Activated CD4-positive, alpha-beta T cell treated with anti-CD3 and anti-CD28 coated beads, Interleukin-2, amount 50 U/mL, for 24 hours (primary cell): ENCODE measurements around the gene UROC1.

ENCODE experiments used
- DNase-seq, 2 donors: peaks; one replicate each; pipeline ENCODE4 v3.0.0-alpha.2; 2020; ENCODE audit warnings: low read depth in 1 of 2, low spot score in 1 of 2

Gene UROC1

DNA sequence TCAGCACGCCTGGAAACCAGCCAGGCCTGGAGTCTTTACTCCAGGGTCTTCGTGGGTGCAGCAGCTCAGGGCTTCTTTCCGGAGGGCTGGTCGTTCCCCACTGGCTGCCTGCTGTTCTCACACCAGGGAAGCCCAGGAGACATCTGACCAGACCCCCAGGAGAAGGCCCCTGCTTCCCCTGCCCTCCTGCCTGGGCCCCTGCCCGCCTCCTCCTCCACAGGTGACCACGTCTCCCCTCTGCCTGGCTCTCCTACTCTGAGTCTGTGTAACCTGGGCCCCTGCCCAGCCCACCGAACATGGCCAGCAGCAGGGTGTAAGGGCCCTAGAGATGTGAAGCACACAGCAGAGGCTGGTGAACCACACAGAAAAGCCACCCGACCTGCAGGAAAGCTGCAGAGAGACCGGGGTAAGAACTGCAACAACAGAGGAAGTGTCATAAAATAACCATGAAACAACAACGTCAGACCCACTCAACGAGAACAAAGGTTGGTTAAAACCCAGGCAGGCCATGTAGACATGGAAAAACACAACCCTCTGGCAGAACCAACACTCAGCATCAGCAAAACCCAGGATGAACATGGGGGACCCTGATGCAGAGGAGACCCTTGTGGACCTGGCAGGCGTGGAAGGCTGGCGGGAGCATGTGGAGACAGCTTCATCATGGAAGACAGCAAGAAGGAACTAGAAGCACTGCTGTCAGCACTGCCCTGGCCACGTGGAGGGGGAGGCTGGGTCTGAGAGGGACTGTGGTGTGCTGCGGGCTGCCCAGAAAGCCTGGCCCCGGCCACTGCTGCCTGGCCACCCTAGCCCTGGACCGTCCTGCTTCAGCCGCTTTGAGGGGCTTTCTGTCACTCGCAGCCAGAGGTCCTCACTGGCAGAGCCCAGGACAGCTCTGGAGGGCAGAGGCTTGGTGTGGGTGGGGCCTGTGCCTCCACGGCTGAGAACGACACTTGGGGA is 20.4 kb downstream of the UROC1 start:
- no peak for DNase-seq

DNA sequence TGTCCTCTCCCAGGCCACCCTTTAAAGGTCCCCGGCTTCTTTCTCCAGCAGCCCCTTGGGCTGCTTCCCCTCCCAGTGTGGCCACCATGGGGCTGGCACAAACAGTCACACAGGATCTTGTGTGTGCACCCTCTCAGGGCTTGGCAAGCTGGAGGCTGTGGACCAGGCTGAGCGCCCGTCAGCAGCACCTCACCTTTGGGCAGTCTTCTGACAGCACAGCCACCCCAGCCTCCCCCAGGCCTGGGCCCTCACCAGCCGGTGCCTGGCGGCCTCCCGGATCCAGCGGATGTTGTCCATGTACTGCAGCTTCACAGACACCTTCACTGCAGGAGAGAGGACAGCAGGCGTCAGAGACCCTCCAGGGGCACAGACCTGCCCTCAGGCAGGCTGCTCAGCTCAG is 21.8 kb downstream of the UROC1 start:
- DNase-seq, result no peak

DNA sequence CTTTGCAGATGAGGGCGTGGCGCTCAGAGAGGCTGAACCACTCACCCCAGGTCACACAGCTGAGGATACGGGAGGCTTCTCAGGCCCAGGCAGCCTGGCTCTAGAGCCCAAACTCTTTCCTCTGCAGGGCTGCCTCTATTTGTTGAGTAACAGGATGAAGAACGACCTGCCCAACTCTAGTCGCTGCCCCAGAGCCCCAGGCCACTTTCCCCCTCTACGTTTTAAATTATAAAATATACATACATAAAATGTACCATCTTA is 22.7 kb downstream of the UROC1 start:
- DNase-seq, result no peak

GRCh38 chr3:126494204-126494969 is 23.2 kb downstream of the UROC1 start:
- no peak for DNase-seq

- DNase-seq, result no peak
These were observed 23.8 kb downstream of the UROC1 start for GRCh38 chr3:126493739-126494138.

- no peak for DNase-seq
These were observed 24.5 kb downstream of the UROC1 start for GRCh38 chr3:126493051-126493450.

GRCh38 chr3:126491221-126492013 is 26.2 kb downstream of the UROC1 start:
- DNase-seq, result no peak

DNA sequence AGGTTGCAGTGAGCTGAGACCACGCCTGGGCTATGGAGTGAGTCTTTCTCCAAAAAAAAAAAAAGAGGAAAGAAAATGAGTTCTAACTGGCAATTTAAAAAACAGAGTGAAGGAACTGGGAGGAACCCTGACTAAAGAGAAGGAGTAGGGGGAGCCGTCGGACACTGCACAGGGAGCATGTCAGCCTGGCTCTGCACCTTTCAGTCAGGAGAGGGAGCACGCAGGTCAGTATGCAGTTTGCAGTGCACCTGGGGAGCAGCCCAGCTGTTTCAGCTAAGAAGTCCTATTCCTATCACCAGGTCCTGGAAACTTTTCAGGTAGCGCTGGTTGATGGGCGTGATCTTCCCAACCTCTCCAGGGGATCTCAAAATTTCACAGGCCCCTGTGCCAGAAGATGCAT is 27.0 kb downstream of the UROC1 start:
- DNase-seq, result no peak

- no peak for DNase-seq
These were observed 28.5 kb downstream of the UROC1 start for GRCh38 chr3:126488886-126489569.

DNA sequence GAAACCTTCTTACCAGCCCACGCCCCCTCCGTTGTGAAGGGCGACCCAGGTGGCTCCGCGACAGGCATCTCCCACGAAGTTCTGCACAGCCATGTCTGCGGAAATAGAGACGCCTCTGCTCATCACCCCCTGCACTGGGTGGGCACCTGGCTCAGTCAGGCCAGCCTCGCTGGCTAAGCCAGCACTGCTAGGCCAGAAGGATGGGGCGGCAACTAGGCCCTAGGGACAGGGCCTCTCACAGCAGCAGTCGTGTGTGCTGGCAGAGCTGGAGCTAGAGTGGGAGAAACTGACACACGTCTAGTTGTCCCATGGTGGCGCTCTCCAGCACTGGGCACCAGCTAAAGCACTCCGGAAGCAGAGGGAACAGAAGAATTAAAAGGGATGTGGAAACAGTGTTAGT is 29.4 kb downstream of the UROC1 start:
- DNase-seq, result no peak

GRCh38 chr3:126487151-126487771 is 30.3 kb downstream of the UROC1 start:
- no peak for DNase-seq

DNA sequence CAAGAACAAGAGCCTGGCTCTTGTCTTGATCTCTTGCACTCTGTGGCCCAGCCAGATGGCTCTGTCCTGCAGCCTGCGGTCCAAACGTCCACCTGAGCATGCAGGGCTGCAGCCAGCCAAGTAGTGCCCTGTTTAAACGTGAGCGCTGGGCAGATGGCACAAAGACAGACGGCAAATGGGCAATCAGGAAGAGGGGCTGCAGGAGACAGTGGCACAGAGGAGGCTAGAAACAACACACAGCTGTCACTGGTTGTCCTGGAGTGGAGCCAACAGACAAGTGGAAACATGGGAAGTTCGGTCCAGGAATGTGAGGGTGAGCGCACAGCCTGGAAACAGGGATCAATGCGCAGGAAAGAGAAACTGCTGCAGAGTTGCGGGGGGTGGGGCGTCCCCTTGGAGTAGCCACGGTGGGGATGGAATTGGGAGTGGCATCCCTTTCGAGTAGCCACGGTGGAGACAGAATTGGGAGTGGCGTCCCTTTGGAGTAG is 31.2 kb downstream of the UROC1 start:
- DNase-seq, result no peak

- no peak for DNase-seq
These were observed 31.6 kb downstream of the UROC1 start for GRCh38 chr3:126485956-126486355.

- no peak for DNase-seq
These were observed 32.2 kb downstream of the UROC1 start for GRCh38 chr3:126485176-126485897.

- no peak for DNase-seq
These were observed 32.9 kb downstream of the UROC1 start for GRCh38 chr3:126484662-126485061.

DNA sequence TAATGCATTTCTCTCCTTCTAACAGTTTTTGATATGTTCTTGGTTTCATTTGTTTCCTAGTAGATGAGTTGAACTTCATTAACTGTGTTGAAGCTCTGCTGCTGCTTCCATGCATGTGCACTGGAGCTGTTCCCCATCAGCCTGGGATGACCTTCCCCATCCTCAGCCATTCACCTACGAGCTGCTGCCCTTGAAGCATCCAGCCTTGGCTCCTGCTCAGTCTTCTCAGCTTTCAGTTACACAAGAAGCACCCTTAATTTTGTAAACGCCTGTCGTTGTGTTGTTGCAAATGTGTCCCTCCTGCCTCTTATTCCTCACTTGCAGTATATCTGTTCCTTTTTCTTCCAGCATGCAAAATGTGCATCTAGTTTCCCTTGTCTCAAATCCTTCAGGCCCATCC is 33.4 kb downstream of the UROC1 start:
- no peak for DNase-seq

GRCh38 chr3:126483321-126483761 is 34.2 kb downstream of the UROC1 start:
- no peak for DNase-seq

DNA sequence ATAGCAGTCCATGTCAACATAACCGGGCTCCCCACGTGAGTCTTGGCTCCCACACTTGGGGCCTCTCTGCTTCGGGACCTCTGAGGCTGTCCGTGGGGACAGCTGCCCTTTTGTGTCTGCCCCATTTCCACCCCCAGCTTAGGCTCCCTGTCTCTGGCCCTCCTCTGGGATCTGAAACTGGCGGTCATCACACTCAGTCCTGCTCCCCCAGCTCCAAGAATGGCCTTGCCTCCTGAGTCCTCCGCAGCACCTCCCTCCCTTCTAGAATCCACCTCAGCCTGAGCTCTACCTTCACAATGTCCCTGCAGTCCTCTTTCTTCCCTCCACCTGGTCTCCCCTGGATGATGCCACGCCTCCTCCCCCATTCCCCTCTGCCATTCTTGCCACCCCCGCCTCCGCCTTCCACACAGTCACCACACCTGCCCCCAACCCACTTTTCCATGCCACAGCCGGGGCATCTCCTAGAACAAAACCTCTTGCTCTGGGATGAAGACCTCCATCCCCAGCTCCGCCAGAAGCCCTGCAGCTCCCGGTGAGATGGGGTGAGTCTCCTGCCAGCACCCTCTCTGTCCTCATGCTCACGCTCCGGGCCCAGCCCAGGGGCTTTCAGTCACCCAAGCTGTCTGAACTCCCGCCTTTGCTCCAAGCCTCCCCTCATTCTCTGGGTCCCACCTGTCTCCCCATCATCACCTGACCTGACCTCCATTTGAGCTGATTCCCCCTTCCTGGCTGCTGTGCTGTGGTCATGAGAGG is 34.9 kb downstream of the UROC1 start:
- no peak for DNase-seq
